Measurements from ENCODE around the gene CHRNB1. TPM values are rescaled to one million over a fixed set of nuclear protein-coding genes. Genes with fewer than 3 reads are reported as not detected.

The CHRNB1 gene
- total RNA-seq, 4 donors from 2014 or later: 82.3 to 202 (median 101) TPM

GRCh38 chr17:7483255-7484066 lies 38.6 kb downstream of the CHRNB1 start:
- peak; percentile 70 to 77 for ATAC-seq
- H3K27me3 ChIP-seq: no peaks in the 10 kb centered on the region
- no peaks in the 10 kb centered on the region for H3K9me3 ChIP-seq
- in situ Hi-C loops (cut with MboI; ENCODE audit: low sequenced_read_pairs in 4 of 4): no loop called here
- intact Hi-C loops (cut with DNase I; ENCODE audit: low total_unique reads): loop anchor here (1.0 to 10.0 kb wide), 12 partner anchors 48 to 831 kb away; partner anchors contain the start of genes BCL6B, C17orf100, EIF5A and KCTD11
- peak overlapping the region; percentile 82 to 90 (median 86) for H3K4me3 ChIP-seq
- TF ChIP-seq CTCF (IDR thresholded peaks at IDR 0.05 in 4 of 5, conservative IDR thresholded peaks at IDR 0.05 in 1 of 5) (no peak), POLR2A (IDR thresholded peaks at IDR 0.05) (peak in 1 of 2 donors; percentile 57)
- no peaks in the 10 kb centered on the region for H3K36me3 ChIP-seq
- H3K27ac ChIP-seq: peak overlapping the region; percentile 100
- peaks cover 42 to 64% of the 10 kb centered on the region in 2 donors for H3K4me1 ChIP-seq
- DNase-seq: peak; percentile 95 to 96

GRCh38 chr17:7484067-7484918 lies 39.4 kb downstream of the CHRNB1 start, which contains the start of gene POLR2A:
POLR2A (plus strand) TSS chr17:7484366.
- Histone ChIP-seq H3K27ac (peak within 1 kb of the TSS; percentile 100), H3K9me3 (no peaks in the 10 kb centered on the region), H3K4me3 (peak within 1 kb of the TSS; percentile 82 to 90 (median 86)), H3K36me3 (no peaks in the 10 kb centered on the region), H3K4me1 (peaks cover 49 to 70% of the 10 kb centered on the region in 2 donors), H3K27me3 (no peaks in the 10 kb centered on the region)
- in situ Hi-C loops (cut with MboI; ENCODE audit: low sequenced_read_pairs in 4 of 4): no loop called here
- ATAC-seq: peak; percentile 71 to 76
- TF ChIP-seq POLR2A (IDR thresholded peaks at IDR 0.05) (peak; percentile 100), CTCF (IDR thresholded peaks at IDR 0.05 in 4 of 5, conservative IDR thresholded peaks at IDR 0.05 in 1 of 5) (no peak)
- peak; percentile 96 to 99 for DNase-seq
- intact Hi-C loops (cut with DNase I; ENCODE audit: low total_unique reads): loop anchor here (1.0 to 10.0 kb wide), 10 partner anchors 49 to 832 kb away; partner anchors contain the start of genes BCL6B, C17orf100, EIF5A and KCTD11

GRCh38 chr17:7484919-7485377 lies 40.1 kb downstream of the CHRNB1 start:
- no peaks in the 10 kb centered on the region for H3K27me3 ChIP-seq
- H3K4me1 ChIP-seq: peaks cover 46 to 67% of the 10 kb centered on the region in 2 donors
- DNase-seq: no peak
- in situ Hi-C loops (cut with MboI; ENCODE audit: low sequenced_read_pairs in 4 of 4): loop anchor here in 1 of 4 donors (5.0 kb wide), 1 partner anchor 48 kb away; the partner anchor contains the start of genes FGF11 and TMEM102
- peak overlapping the region; percentile 100 for H3K27ac ChIP-seq
- intact Hi-C loops (cut with DNase I; ENCODE audit: low total_unique reads): loop anchor here (1.0 to 10.0 kb wide), 10 partner anchors 50 to 833 kb away; partner anchors contain the start of genes BCL6B, C17orf100, EIF5A and KCTD11
- H3K4me3 ChIP-seq: peak overlapping the region; percentile 61 to 90 (median 83)
- no peaks in the 10 kb centered on the region for H3K36me3 ChIP-seq
- peak; percentile 1 to 3 for ATAC-seq
- no peak for TF ChIP-seq POLR2A (IDR thresholded peaks at IDR 0.05)
- TF ChIP-seq CTCF (IDR thresholded peaks at IDR 0.05 in 4 of 5, conservative IDR thresholded peaks at IDR 0.05 in 1 of 5): peak in 1 of 5 experiments; percentile 29
- H3K9me3 ChIP-seq: no peaks in the 10 kb centered on the region

- no peak for ATAC-seq
- peak overlapping the region; percentile 100 for H3K27ac ChIP-seq
- in situ Hi-C loops (cut with MboI; ENCODE audit: low sequenced_read_pairs in 4 of 4): loop anchor here in 1 of 4 donors (5.0 kb wide), 1 partner anchor 49 kb away; the partner anchor contains the start of genes FGF11 and TMEM102
These were observed 41.3 kb downstream of the CHRNB1 start for GRCh38 chr17:7486181-7486580.

More at GRCh38 chr17:7486181-7486580, 41.3 kb downstream of the CHRNB1 start:
- Histone ChIP-seq H3K27me3 (no peaks in the 10 kb centered on the region), H3K4me3 (peak overlapping the region; percentile 14 to 84 (median 72)), H3K9me3 (no peaks in the 10 kb centered on the region), H3K4me1 (peaks cover 39 to 58% of the 10 kb centered on the region in 2 donors), H3K36me3 (no peaks in the 10 kb centered on the region)
- intact Hi-C loops (cut with DNase I; ENCODE audit: low total_unique reads): loop anchor here (10.0 kb wide), 1 partner anchor 461 kb away; the partner anchor contains the start of gene BCL6B
- TF ChIP-seq POLR2A (IDR thresholded peaks at IDR 0.05) (no peak), CTCF (IDR thresholded peaks at IDR 0.05 in 4 of 5, conservative IDR thresholded peaks at IDR 0.05 in 1 of 5) (no peak)
- DNase-seq: no peak

Data from gastrocnemius medialis (tissue), 4 donors.